ENCODE results near the gene LIX1.

Gene LIX1

DNA sequence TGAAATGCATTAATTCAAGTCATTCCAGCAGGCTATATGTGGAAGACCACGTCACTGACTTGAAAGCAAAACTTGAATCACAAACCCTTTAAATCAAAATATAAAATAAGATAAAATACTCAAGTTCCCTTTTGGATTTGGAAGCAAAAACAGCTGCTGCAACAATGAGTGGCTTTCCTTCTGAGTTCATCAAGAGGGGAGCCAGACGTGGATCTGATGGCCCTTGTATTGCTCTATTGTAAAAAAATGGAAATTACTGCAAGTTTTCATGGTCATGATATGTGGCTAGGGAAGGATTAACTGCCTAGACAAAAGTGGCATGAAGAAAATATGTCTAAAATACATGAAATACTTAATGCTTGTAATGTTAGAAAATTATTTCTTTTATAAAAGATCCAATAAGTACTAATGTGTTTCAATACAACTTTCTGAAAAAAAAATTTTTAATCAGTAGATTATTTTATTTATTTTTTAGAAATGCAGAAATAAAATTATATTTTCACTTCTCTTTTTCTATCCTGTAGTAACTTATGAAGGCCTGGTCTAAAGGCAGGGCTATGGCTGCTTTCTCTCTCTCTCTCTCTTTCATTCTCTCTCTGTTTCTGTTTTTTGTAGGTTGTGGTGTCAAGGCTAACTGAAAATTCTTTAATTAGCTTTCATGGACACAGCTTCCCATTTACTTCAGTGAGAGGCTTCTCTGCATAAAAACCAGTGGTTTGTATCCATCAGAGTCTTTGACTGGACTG is 24.0 kb downstream of the LIX1 start:
- TF ChIP-seq, protein P1, sequence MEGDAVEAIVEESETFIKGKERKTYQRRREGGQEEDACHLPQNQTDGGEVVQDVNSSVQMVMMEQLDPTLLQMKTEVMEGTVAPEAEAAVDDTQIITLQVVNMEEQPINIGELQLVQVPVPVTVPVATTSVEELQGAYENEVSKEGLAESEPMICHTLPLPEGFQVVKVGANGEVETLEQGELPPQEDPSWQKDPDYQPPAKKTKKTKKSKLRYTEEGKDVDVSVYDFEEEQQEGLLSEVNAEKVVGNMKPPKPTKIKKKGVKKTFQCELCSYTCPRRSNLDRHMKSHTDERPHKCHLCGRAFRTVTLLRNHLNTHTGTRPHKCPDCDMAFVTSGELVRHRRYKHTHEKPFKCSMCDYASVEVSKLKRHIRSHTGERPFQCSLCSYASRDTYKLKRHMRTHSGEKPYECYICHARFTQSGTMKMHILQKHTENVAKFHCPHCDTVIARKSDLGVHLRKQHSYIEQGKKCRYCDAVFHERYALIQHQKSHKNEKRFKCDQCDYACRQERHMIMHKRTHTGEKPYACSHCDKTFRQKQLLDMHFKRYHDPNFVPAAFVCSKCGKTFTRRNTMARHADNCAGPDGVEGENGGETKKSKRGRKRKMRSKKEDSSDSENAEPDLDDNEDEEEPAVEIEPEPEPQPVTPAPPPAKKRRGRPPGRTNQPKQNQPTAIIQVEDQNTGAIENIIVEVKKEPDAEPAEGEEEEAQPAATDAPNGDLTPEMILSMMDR (conservative IDR thresholded peaks at IDR 0.05; ENCODE audit: low read depth, low read length) = no peak
- no peak overlapping the region for H3K4me3 ChIP-seq (ENCODE audit: low read depth, low read length)
- no peak for DNase-seq (ENCODE audit: low read depth)

DNA sequence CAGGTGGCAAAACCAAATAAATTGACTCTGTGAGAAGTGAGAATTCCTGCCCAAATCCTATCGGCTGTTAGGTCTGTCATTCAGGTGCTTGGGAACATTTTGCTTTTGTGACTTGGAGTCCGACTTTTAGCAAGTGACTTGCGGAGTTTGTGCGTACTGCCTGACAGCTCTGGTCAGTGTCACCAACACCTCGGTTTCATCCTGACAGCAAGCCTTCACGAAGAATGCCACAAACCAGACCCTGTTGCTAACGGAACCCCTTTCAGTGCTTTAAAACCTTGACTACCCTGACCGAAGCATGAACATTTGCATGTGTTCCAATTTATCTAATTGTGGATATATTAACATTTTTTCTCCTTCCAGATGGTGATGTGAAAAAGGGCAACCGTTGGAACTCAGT is 26.5 kb downstream of the LIX1 start:
- H3K4me3 ChIP-seq (ENCODE audit: low read depth, low read length) = no peak overlapping the region
- DNase-seq (ENCODE audit: low read depth) = no peak
- TF ChIP-seq, protein P1 (conservative IDR thresholded peaks at IDR 0.05; ENCODE audit: low read depth, low read length) = no peak

DNA sequence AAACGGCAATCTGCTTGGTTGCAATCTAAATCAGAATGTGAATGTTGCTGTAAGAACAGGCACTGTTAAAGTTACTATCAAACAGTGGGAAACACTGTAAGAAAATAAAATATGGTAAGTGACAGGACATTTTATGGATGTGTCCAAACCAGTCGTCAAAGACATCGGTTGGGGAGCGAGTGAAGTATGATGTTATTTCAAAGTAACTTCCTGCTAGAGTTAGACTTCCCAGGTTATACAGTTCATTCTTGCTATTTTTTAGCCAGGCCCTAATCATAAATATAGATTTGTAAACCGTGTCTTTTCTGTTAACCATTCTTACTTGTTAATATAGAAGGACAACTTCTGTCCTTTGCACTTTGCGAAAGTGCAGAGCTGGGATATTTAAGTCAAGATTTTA is 30.2 kb downstream of the LIX1 start:
- H3K4me3 ChIP-seq (ENCODE audit: low read depth, low read length) = no peak overlapping the region
- DNase-seq (ENCODE audit: low read depth) = no peak
- TF ChIP-seq, protein P1 (conservative IDR thresholded peaks at IDR 0.05; ENCODE audit: low read depth, low read length) = no peak

DNA sequence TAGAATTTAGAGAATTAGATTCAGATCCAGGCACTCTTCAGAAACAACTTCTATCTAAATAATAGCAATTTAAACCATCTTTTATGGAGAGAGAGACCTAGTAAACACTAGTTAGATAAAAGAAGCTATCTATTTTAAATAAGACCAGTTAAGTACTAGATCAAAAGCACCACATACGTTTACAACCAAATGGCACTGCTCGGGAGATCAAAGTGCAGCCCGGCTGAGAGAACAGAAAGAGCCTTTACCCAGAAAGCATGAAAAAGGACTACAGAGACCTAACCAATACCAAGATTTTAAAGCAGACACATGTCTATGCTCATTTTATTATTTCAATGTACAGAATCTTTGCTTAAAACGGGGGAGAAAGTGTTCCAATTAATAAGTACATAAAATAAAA is 30.8 kb downstream of the LIX1 start:
- H3K4me3 ChIP-seq (ENCODE audit: low read depth, low read length) = no peak overlapping the region
- TF ChIP-seq, protein P1 (conservative IDR thresholded peaks at IDR 0.05; ENCODE audit: low read depth, low read length) = no peak
- DNase-seq (ENCODE audit: low read depth) = no peak

DNA sequence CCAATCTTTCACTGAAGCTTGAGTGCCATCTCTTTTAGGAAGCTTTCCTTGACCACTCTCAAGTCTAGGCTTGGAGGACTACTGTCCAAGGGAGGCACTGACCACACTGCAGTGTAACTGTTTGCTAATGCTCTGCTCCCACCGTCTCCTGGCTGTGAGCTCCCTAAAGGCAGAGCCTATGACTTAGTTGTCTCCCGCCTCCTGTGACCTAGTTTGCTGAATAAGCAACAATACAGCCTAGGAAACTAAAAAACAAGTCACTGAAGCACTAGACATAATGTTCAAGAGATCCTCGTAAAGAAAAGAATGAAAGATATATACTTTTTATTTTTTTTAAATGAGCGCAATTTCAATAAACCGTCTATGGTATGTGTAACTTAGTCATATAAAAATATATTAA is 31.4 kb downstream of the LIX1 start:
- no peak overlapping the region for H3K4me3 ChIP-seq (ENCODE audit: low read depth, low read length)
- no peak for DNase-seq (ENCODE audit: low read depth)
- TF ChIP-seq, protein P1 (conservative IDR thresholded peaks at IDR 0.05; ENCODE audit: low read depth, low read length) = no peak

DNA sequence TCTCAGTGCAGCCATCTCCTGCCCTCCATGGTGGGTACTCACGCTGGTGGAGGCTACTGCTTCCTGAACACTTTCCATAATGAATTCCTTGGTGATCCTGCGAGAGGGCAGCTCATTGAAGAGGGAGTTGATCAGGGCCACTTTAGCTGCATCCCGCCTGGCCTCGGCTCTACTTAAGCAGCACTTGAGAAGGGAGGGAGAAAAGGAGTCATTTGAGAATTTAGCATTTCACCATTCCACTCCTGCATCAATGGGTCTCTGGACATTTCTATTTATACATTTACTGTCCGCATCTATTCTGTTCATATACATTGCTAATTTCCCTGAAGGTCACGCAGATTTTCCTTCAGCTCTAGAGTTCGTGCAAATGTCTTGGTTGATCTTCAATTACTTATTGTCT is 35.1 kb downstream of the LIX1 start:
- no peak overlapping the region for H3K4me3 ChIP-seq (ENCODE audit: low read depth, low read length)
- no peak for DNase-seq (ENCODE audit: low read depth)
- TF ChIP-seq, protein P1 (conservative IDR thresholded peaks at IDR 0.05; ENCODE audit: low read depth, low read length) = no peak

DNA sequence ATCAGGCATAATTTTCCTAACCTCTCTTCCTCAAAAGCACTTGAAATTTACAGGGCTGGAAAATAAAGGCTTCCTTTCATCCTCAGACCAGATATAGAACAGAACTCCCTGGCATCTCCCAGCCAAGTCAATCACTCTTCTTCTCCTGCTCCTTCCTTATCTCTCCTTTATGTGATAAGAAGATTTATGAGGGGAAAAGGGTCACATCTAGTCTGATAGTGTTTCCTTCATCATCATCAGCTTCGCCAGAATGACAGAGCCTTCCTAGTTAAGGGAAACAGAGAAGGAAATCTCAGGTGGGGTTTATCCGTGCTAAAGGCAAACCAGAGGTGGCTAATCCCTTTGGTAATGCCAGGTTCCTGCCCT is 36.2 kb downstream of the LIX1 start:
- no peak for DNase-seq (ENCODE audit: low read depth)
- TF ChIP-seq, protein P1 (conservative IDR thresholded peaks at IDR 0.05; ENCODE audit: low read depth, low read length) = no peak
- H3K4me3 ChIP-seq (ENCODE audit: low read depth, low read length) = no peak overlapping the region
